SU-DHL-6 (cell line): ENCODE data around the gene PUS10.
"Not testable (repeated sequence)": the region's sequence is repeated elsewhere in the genome, so short reads cannot be mapped to it uniquely, and the experiment has no call there.

ENCODE experiments used
- H2AFZ ChIP-seq: fragments of 200-600 bp; sonication (generic); 2 replicates; pipeline ENCODE4 v1.6.1; 2014; ENCODE audit warnings: low read depth, mild to moderate bottlenecking, moderate library complexity, mixed read lengths, antibody characterized with exemption, low read length; ENCODE audit not compliant: severe bottlenecking
- H3F3A ChIP-seq: fragments of 200-600 bp; shearing (Covaris generic); 2 replicates; pipeline ENCODE4 v1.6.0; 2016; ENCODE audit warnings: antibody characterized with exemption, mild to moderate bottlenecking; ENCODE audit not compliant: insufficient read depth
- H3K27ac ChIP-seq: fragments of 200-600 bp; sonication (generic); 2 replicates; pipeline ENCODE4 v1.5.1; 2016; ENCODE audit warnings: low read depth, mild to moderate bottlenecking, low read length, moderate library complexity, mixed read lengths
- H3K27me3 ChIP-seq: fragments of 200-600 bp; sonication (generic), shearing (Covaris generic); 2 replicates; pipeline ENCODE4 v1.6.0; 2014; ENCODE audit warnings: mild to moderate bottlenecking, low read length
- H3K36me3 ChIP-seq: fragments of 200-600 bp; sonication (generic); 2 replicates; pipeline ENCODE4 v1.6.1; 2014; ENCODE audit warnings: mild to moderate bottlenecking, low read length, mixed read lengths
- H3K4me2 ChIP-seq: fragments of 300-600, 200-600 bp; shearing (Covaris generic), sonication (generic); 2 replicates; pipeline ENCODE4 v1.6.0; 2014; ENCODE audit warnings: low read length, low read depth, mild to moderate bottlenecking; ENCODE audit not compliant: poor library complexity, severe bottlenecking
- H3K4me3 ChIP-seq: fragments of 200-600 bp; sonication (generic); 2 replicates; pipeline ENCODE4 v1.5.1; 2014; ENCODE audit warnings: antibody characterized with exemption, low read length, mild to moderate bottlenecking, mixed read lengths; ENCODE audit not compliant: insufficient read depth, poor library complexity, severe bottlenecking
- H3K79me2 ChIP-seq: fragments of 200-600 bp; sonication (generic); 2 replicates; pipeline ENCODE4 v1.6.1; 2014; ENCODE audit warnings: mild to moderate bottlenecking, low read length, moderate library complexity; ENCODE audit not compliant: insufficient read depth
- H3K9ac ChIP-seq: fragments of 200-600 bp; sonication (generic); 2 replicates; pipeline ENCODE4 v1.7.0; 2014; ENCODE audit warnings: mild to moderate bottlenecking, low read length
- H3K9me2 ChIP-seq: fragments of 200-600 bp; sonication (generic); replicated peaks from 2 replicates; pipeline ENCODE4 v1.6.1; 2014; ENCODE audit warnings: low read length; ENCODE audit not compliant: insufficient read depth
- H3K9me3 ChIP-seq: fragments of 200-600 bp; sonication (generic); 2 replicates; pipeline ENCODE4 v1.6.1; 2014; ENCODE audit warnings: low read length, mixed read lengths; ENCODE audit not compliant: insufficient read depth
- H4K20me1 ChIP-seq: fragments of 200-600 bp; sonication (generic); 2 replicates; pipeline ENCODE4 v1.6.1; 2014; ENCODE audit warnings: low read depth, mild to moderate bottlenecking, antibody characterized with exemption, low read length, moderate library complexity, mixed read lengths
- CTCF ChIP-seq: fragments of 200-600 bp; sonication (generic); IDR thresholded peaks from one replicate; pipeline ENCODE4 v1.5.1; 2017; ENCODE audit warnings: antibody characterized with exemption, mild to moderate bottlenecking, low read length, moderate library complexity; ENCODE audit not compliant: insufficient read depth, poor library complexity, severe bottlenecking
- EZH2phosphoT487 ChIP-seq: fragments of 200-600 bp; sonication (generic), shearing (Covaris generic); conservative IDR thresholded peaks from 2 replicates; pipeline ENCODE4 v1.6.1; 2018; ENCODE audit warnings: mild to moderate bottlenecking, antibody characterized with exemption, low read length, moderate library complexity, mixed read lengths

Gene PUS10

GRCh38 chr2:60906395-60906794, 111.7 kb downstream of the PUS10 start:
- H3K36me3 ChIP-seq = peaks cover 63% of the 10 kb centered on the region
- no peak overlapping the region for H3K4me2 ChIP-seq

GRCh38 chr2:60905867-60906266, 112.2 kb downstream of the PUS10 start:
- H3K9me2 ChIP-seq, H3K4me3 ChIP-seq, H3K27ac ChIP-seq, H2AFZ ChIP-seq, H3K27me3 ChIP-seq, H3K4me2 ChIP-seq, H3K9ac ChIP-seq, H3K9me3 ChIP-seq: not testable (repeated sequence)
- Histone ChIP-seq H3K79me2 (peaks cover 86% of the 10 kb centered on the region), H3F3A (peaks cover 62% of the 10 kb centered on the region), H3K36me3 (peaks cover 62% of the 10 kb centered on the region), H4K20me1 (peaks cover 27% of the 10 kb centered on the region)

More at GRCh38 chr2:60906395-60906794, 111.7 kb downstream of the PUS10 start:
- Histone ChIP-seq H3K79me2 (peaks cover 87% of the 10 kb centered on the region), H4K20me1 (peaks cover 32% of the 10 kb centered on the region), H3K9me3 (no peaks in the 10 kb centered on the region), H3K4me3 (no peak overlapping the region), H3K27ac (0 out of 2 replicates have a peak overlapping the region, but pooled peaks have one; percentile 4), H3K9ac (no peak overlapping the region), H3F3A (peaks cover 65% of the 10 kb centered on the region), H3K27me3 (no peaks in the 10 kb centered on the region), H3K9me2 (no peaks in the 10 kb centered on the region), H2AFZ (no peak overlapping the region)
- no peak for TF ChIP-seq CTCF
- TF ChIP-seq EZH2phosphoT487 = no peak

GRCh38 chr2:60901296-60901695, 116.8 kb downstream of the PUS10 start:
- not testable (repeated sequence) for H3K9ac ChIP-seq, H3K27me3 ChIP-seq, H3K4me3 ChIP-seq, H3K27ac ChIP-seq, H3K4me2 ChIP-seq, H2AFZ ChIP-seq, H3K9me2 ChIP-seq, H3K9me3 ChIP-seq
- Histone ChIP-seq H3K79me2 (peaks cover 89% of the 10 kb centered on the region), H3K36me3 (peaks cover 78% of the 10 kb centered on the region), H3F3A (peaks cover 61% of the 10 kb centered on the region), H4K20me1 (peaks cover 44% of the 10 kb centered on the region)

- Histone ChIP-seq H3K36me3 (peaks cover 81% of the 10 kb centered on the region), H3K9me3 (no peaks in the 10 kb centered on the region), H4K20me1 (peaks cover 53% of the 10 kb centered on the region), H3K9ac (no peak overlapping the region), H3K4me3 (no peak overlapping the region), H3K27ac (peak overlapping the region; percentile 37; the same call in 1 of the 2 replicates), H3K4me2 (no peak overlapping the region), H3K79me2 (peaks cover 91% of the 10 kb centered on the region), H2AFZ (no peak overlapping the region), H3K9me2 (no peaks in the 10 kb centered on the region), H3K27me3 (no peaks in the 10 kb centered on the region), H3F3A (peaks cover 65% of the 10 kb centered on the region)
- TF ChIP-seq CTCF = no peak
- no peak for TF ChIP-seq EZH2phosphoT487
These were observed 118.2 kb downstream of the PUS10 start for GRCh38 chr2:60899892-60900249.
